GM12892 (cell line): ENCODE data around the gene ZKSCAN2.
A peak's percentile ranks its signal among the peaks of the same experiment; 100 is the strongest.

Source experiments
- POLR2A ChIP-seq: IDR thresholded peaks from 2 replicates; pipeline ENCODE4 v1.6.1; 2011; ENCODE audit warnings: low read depth, low read length, control low read depth
- POLR2AphosphoS5 ChIP-seq: IDR thresholded peaks from 2 replicates; pipeline ENCODE4 v1.6.1; 2011; ENCODE audit warnings: low read depth, low read length, control low read depth
- TAF1 ChIP-seq: IDR thresholded peaks from 2 replicates; pipeline ENCODE4 v1.6.1; 2011; ENCODE audit warnings: low read depth, mild to moderate bottlenecking, control low read depth, low read length, borderline replicate concordance

GRCh38 chr16:25257470-25257955 lies at the start of gene ZKSCAN2:
- TF ChIP-seq POLR2AphosphoS5 (peak; percentile 73), POLR2A (peak; percentile 86), TAF1 (0 out of 2 replicates have a peak, but pooled peaks have one; percentile 4)
